Stimulated activated CD4-positive, alpha-beta T cell treated with anti-CD3 and anti-CD28 coated beads, Interleukin-15, amount 100 ng/mL, for 1 hour (primary cell): Measurements from ENCODE around the gene SPOCK1.

Source experiments
- DNase-seq, 2 donors: peaks; one replicate each; pipeline ENCODE4 v3.0.0-alpha.2; 2020; ENCODE audit warnings: low read depth in 1 of 2, low spot score in 1 of 2

SPOCK1 gene

DNA sequence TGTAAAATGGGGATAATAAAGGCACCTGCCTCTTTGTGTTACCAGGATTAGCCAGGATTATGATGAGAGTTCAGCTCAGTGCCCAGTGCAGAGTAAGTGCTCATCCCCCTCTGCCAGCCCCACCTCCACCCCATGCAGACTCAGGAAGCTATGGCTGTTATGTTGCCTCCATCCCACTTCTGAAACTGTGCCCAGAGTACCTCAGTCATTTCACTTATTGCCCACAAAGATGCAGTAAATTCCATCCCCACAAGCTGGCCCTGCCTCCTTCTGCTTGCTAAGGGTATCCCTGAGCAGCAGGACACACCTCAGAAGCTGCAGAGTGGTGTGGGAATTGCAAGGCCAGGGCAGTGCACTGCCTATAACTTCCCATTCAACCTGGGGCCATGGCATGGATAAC lies 415.1 kb downstream of the SPOCK1 start:
- no peak for DNase-seq

- DNase-seq, result no peak
These were observed 416.2 kb downstream of the SPOCK1 start for GRCh38 chr5:137082951-137083350.

DNA sequence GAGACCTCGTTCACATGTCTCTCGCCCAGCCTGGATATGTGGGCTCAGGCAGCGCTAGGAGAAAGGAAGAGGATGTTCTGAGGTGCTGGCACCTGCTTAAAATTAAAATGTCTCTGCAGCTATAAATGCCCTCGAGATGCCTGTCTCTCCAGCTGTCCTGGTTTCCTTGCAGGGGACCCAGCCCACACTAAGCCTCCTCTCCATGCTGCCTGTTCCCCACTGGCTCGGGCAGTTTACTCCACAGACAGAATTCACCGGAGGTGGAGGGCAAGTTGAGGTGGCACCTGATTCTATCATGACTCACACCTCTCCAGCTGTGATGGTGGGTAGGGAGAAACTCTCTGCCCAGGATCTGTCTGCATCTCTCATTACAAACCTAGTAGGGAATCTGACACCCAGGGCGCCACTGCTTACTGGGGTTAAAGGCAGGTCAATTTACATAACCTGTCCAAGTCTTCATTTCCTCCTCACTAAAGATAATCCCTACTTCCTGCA lies 420.9 kb downstream of the SPOCK1 start:
- no peak for DNase-seq

GRCh38 chr5:137075163-137075970 lies 423.8 kb downstream of the SPOCK1 start:
- DNase-seq, result no peak

- DNase-seq, result no peak
These were observed 425.9 kb downstream of the SPOCK1 start for GRCh38 chr5:137073189-137073588.

DNA sequence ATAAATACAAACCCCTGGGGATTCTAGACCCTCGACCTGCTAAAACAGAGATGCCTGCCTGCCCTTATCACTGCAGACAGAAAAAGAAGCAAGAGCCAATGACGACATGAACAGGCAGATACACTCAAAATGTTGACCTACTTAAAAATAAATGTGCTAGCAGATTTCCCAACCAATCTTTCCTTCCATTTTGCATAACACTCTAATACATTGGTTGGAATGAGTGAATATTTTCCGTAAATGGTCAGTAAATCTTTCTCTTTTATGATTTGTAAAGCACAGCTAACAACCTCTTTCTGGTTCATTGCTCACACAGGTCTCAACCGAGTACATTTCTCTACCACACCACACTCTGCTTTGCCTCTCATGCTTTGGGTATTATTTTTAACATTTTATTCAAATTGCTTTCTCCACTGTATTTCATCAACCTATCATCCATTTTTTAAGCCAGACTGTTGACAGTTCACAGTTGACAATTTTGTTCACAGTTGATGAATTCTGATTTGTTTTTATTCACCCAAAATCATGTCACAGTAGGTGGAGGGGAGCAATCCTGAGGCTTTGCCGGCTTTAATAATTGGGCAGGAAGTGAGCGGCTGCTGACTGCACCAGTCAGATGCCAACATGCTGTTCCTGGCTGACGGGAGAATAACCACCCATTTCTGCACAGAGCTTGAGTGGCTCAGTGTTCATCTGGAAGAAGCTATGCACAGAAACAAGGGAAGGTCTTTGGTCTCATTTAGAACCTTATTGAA lies 426.6 kb downstream of the SPOCK1 start:
- no peak for DNase-seq

GRCh38 chr5:137071931-137072330 lies 427.2 kb downstream of the SPOCK1 start:
- no peak for DNase-seq

DNA sequence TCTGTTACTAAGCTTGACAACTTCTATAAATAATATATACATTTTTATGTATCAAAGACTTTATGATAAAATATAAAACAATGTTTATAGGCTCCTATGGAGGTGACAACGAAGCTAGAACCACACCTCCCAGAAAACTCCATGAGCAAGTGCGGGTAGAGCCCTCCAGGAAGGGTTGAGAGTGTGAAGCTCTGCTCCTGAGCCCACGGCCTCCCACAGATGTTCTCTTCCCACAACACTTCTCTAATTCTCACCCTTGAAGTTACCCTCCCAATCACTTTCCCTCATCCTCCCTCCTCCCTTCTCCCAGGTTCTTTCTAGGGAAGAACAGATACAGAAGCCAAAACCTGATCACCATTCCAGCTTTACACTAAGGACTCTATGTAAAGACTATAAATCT lies 427.6 kb downstream of the SPOCK1 start:
- DNase-seq, result no peak

GRCh38 chr5:137070521-137070920 lies 428.6 kb downstream of the SPOCK1 start:
- no peak for DNase-seq

- DNase-seq, result no peak
These were observed 429.8 kb downstream of the SPOCK1 start for GRCh38 chr5:137069358-137069757.

- no peak for DNase-seq
These were observed 437.7 kb downstream of the SPOCK1 start for GRCh38 chr5:137061382-137061781.

- DNase-seq, result no peak
These were observed 441.0 kb downstream of the SPOCK1 start for GRCh38 chr5:137058089-137058488.

GRCh38 chr5:137056676-137057075 lies 442.4 kb downstream of the SPOCK1 start:
- DNase-seq, result no peak

- no peak for DNase-seq
These were observed 443.8 kb downstream of the SPOCK1 start for GRCh38 chr5:137055271-137055872.

DNA sequence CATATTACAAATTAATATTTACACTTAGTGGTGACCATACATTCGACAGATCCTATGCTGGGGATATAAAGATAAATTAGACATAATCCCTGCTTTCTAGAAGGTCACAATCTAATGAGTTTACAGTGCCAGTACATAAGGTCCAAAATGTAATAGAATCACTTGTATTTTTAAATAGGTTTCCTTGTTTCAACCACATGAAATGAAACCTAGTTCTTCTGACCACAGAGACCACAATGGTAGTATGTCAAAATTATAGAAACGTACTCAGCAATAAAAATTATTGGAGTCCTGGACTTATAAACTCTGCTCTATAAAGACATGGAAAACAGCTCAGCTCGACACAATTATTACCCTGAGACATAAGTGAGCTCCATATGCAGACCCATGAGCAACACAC lies 444.3 kb downstream of the SPOCK1 start:
- DNase-seq, result no peak

DNA sequence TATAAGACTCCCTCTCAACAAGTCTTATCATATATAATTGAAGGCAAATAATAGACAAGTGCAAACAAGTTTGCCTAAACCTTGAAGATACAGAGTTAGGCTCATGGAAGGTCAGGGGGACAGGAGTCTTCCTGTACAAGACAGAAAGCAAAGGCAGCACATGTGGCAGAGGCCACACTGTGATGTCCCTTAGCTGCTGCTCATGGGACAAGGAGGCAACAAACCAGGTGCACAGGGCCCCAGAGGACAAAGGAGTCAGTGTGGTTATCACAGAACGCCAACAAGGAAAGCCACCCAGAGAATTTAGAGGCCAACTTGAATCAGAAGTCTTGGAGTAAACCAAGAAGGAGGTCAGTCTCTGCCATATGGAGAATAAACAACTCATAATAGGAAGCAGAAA lies 444.8 kb downstream of the SPOCK1 start:
- DNase-seq, result no peak

DNA sequence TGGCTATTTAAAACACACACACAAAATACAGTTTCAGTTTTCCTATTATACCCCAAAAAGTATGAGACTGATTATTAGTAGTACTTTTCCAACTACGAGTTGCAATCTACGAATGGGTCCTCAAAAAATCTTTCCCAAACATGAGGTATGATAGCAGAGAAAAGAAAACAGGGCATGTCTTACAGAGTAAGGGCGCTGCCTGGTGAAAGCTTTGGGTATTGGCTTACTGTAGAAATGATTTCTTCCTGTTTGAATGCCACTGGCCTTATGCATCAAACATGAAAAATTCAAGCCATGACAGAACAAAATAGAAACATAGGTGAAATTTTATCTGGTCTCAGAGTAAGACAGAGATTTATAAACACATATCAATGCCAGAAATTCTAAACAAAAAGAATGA lies 448.0 kb downstream of the SPOCK1 start:
- no peak for DNase-seq

GRCh38 chr5:137040641-137041340 lies 458.3 kb downstream of the SPOCK1 start:
- no peak for DNase-seq

- DNase-seq, result no peak
These were observed 459.1 kb downstream of the SPOCK1 start for GRCh38 chr5:137040024-137040423.

DNA sequence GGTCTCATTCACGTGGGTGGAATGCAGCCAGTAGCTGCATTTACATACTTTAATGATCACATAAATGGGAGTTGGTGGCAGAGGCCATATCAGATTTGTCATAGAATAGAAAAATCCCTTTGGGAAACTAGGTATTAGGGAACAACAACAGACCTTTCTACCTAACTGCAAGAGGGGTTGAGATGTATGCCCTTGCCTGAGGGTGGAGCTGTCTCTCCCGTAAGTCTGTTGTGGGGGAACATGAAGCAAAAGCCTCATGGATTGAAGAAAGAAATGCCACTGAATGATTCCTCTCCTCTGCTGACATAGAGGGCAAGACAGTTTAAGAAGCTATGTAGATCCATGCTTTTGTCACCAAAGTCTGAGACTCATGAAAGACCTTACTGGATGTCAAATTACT lies 461.3 kb downstream of the SPOCK1 start:
- DNase-seq, result no peak

DNA sequence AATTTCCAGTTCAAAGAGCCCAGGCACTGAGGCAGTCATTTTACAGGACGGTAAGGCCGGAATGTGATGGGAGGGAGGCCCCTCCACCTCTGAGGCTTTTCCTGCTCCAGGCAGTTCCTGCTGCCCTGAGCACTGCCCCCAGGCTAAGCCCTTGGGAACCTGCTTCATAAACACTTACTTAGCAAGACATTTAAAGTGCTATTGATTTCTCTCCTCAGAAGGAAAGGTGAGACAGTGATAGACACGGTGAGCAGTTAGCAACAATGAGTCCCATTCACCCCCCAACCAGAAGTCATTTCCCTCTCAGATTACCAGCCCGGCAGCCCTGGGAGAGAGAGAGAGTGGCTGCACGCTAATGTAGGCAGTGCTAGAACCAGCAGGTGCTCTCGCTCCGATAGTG lies 462.5 kb downstream of the SPOCK1 start:
- DNase-seq, result no peak
